ENCODE measurements around the gene CEACAM3. TPM values are rescaled to one million over a fixed set of nuclear protein-coding genes. Genes with fewer than 3 reads are reported as not detected.

Gene CEACAM3
- total and polyA plus RNA-seq, 2 of the 8 experiments (the other 6 are each of a cell fraction or from before 2014, with no cell fraction given): not detected

GRCh38 chr19:41859213-41859617 is 62.8 kb downstream of the CEACAM3 start:
- Histone ChIP-seq H2BK15ac (ENCODE audit: low read length) (no peak overlapping the region), H3K79me1 (ENCODE audit: low read depth, low read length) (peaks cover 13% of the 10 kb centered on the region), H3K4ac (replicated peaks; ENCODE audit: insufficient read length, low read depth, low read length) (no peak overlapping the region), H2AK5ac (ENCODE audit: low read depth, low read length) (no peak overlapping the region), H4K91ac (replicated peaks; ENCODE audit: insufficient read length, low read length) (no peak overlapping the region), H4K5ac (ENCODE audit: insufficient read length, low read depth, low read length) (no peak overlapping the region), H3K9ac (replicated peaks in 1 of 4; ENCODE audit: extremely low read depth in 1 of 4, low read depth in 3 of 4, low read length in 3 of 4) (peak overlapping the region in 1 of 4 experiments; percentile 2; a peak in 1 of 7 replicates), H3K23me2 (ENCODE audit: low read depth, low read length) (peaks cover 6% of the 10 kb centered on the region), H3K18ac (ENCODE audit: extremely low read depth, low read length) (no peak overlapping the region), H4K8ac (ENCODE audit: extremely low read depth, insufficient read depth, low read length) (no peak overlapping the region), H2BK20ac (ENCODE audit: low read length) (no peak overlapping the region), H3K23ac (ENCODE audit: insufficient read length) (no peak overlapping the region), H4K20me1 (replicated peaks in 1 of 2; ENCODE audit: control insufficient read depth in 1 of 2, insufficient read depth in 2 of 2, low read length in 2 of 2) (peaks cover 11 to 16% of the 10 kb centered on the region in 2 experiments), H3K4me3 (ENCODE audit: extremely low read depth in 1 of 4, insufficient read depth in 2 of 4, low read depth in 3 of 4, low read length in 4 of 4) (peak overlapping the region in 3 of 4 experiments; percentile 3 to 99 (median 48); a peak in 5 of 8 replicates), H2AFZ (ENCODE audit: low read length) (no peak overlapping the region), H3K4me2 (ENCODE audit: insufficient read depth in 1 of 2, low read depth in 2 of 2, low read length in 2 of 2) (peak overlapping the region; percentile 36 to 92; a peak in 3 of 4 replicates), H3K27me3 (replicated peaks in 1 of 4; ENCODE audit: control insufficient read depth in 3 of 4, extremely low read depth in 1 of 4, insufficient read depth in 3 of 4, low read length in 3 of 4) (no peaks in the 10 kb centered on the region), H2BK120ac (replicated peaks; ENCODE audit: low read depth, low read length) (no peak overlapping the region), H3K4me1 (replicated peaks in 1 of 4; ENCODE audit: control insufficient read depth in 3 of 4, insufficient read depth in 4 of 4, low read length in 3 of 4) (peaks cover 3 to 22% (median 12%) of the 10 kb centered on the region in 4 experiments), H3K56ac (replicated peaks; ENCODE audit: insufficient read length, low read depth, low read length) (no peak overlapping the region), H2BK12ac (ENCODE audit: low read depth, low read length) (no peak overlapping the region), H3K36me3 (ENCODE audit: control insufficient read depth in 2 of 4, insufficient read depth in 4 of 4, low read length in 3 of 4) (peaks cover 31 to 38% (median 34%) of the 10 kb centered on the region in 4 experiments), H3K79me2 (ENCODE audit: control insufficient read depth in 1 of 2, insufficient read depth in 2 of 2, low read length in 2 of 2) (peaks cover 22 to 41% of the 10 kb centered on the region in 2 experiments), H3K14ac (ENCODE audit: insufficient read length) (no peak overlapping the region), H3K27ac (ENCODE audit: low read depth, low read length) (no peak overlapping the region; the same call in 1 of the 2 replicates), H3K9me3 (ENCODE audit: insufficient read depth in 2 of 2, low read depth in 1 of 2, low read length in 1 of 2) (no peaks in the 10 kb centered on the region), H2BK5ac (ENCODE audit: low read depth, low read length) (no peak overlapping the region; the same call in 1 of the 2 replicates)
- DNase-seq (ENCODE audit: low read depth in 1 of 2, low spot score in 2 of 2) (no peak), FAIRE-seq (peak; percentile 90)
- WGBS, 2 experiments (ENCODE audit: extremely low coverage in 1 of 2, insufficient coverage in 1 of 2, insufficient read length in 1 of 2, insufficient replicate concordance in 2 of 2, low coverage in 1 of 2, low lambda C conversion rate in 2 of 2, missing lambda C conversion rate in 1 of 2): 8% methylated on average over 8 of the region's 8 CpGs; no CpG with 5 or more reads in 1 of the 2 experiments
- ChIA-PET CTCF (ENCODE audit: partially characterized antibody) (interaction anchor here (1.0 to 2.7 kb wide), 7 partner anchors 9 to 106 kb away, joined by 3 to 12 read pairs (median 5); partner anchors contain the start of gene RABAC1), POLR2A (ENCODE audit: partially characterized antibody) (interaction anchor here (0.7 to 7.9 kb wide), 18 partner anchors 9 to 1199 kb away, joined by 3 to 200 read pairs (median 6); partner anchors contain the start of genes ARHGEF1, CD79A and DMAC2)
- TF ChIP-seq TAF1 (IDR thresholded peaks at IDR 0.05; ENCODE audit: low read depth, low read length) (peak; percentile 60; the same call in 1 of the 2 replicates), POLR2A (IDR thresholded peaks at IDR 0.05; ENCODE audit: control extremely low read depth in 1 of 2, low read depth in 2 of 2, low read length in 2 of 2) (peak in 1 of 2 experiments; percentile 24; a peak in 2 of 3 replicates), RAD21 (IDR thresholded peaks at IDR 0.05 in 1 of 2, conservative IDR thresholded peaks at IDR 0.05 in 1 of 2; ENCODE audit: low read depth in 2 of 2, low read length in 2 of 2) (peak in 1 of 2 experiments; percentile 25; a peak in 3 of 4 replicates), TCF12 (IDR thresholded peaks at IDR 0.05; ENCODE audit: low read depth, low read length) (no peak), SRF (IDR thresholded peaks at IDR 0.05; ENCODE audit: low read depth, low read length) (no peak)
- TF ChIP-seq, protein P1, sequence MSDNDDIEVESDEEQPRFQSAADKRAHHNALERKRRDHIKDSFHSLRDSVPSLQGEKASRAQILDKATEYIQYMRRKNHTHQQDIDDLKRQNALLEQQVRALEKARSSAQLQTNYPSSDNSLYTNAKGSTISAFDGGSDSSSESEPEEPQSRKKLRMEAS (IDR thresholded peaks at IDR 0.05): no peak

Data from H1 (cell line).